ENCODE data around the gene RAMP3.
A peak's percentile ranks its signal among the peaks of the same experiment; 100 is the strongest.
"Not testable (repeated sequence)": the region's sequence is repeated elsewhere in the genome, so short reads cannot be mapped to it uniquely, and the experiment has no call there.

Gene RAMP3

DNA sequence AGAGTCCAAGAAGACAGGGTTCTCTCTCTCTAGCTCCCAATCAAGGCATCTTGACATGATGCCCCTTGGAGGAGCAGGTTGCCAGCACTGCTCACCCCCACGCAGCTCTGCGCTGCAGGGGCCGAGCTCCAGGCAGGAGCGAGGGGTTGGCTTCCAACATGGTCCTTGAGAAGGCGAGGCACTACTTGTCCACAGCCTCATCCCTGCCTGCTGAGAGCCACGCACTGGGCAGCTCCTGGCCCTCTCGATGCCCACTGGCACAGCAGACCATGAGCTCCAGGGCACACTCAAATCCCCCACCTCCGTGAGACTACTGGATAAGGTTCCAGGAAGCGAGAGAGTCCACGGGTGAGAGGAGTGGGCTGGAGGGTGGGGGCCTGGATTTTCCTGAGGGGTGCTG is 31.1 kb downstream of the RAMP3 start:
- FAIRE-seq, result no peak

GRCh38 chr7:45189151-45189970 is 31.8 kb downstream of the RAMP3 start:
- FAIRE-seq (no peak), DNase-seq (ENCODE audit: extremely low spot score, insufficient read length, low read depth) (no peak)

More for the DNA sequence above, 31.1 kb downstream of the RAMP3 start:
- DNase-seq (ENCODE audit: extremely low spot score, insufficient read length, low read depth), result no peak

DNA sequence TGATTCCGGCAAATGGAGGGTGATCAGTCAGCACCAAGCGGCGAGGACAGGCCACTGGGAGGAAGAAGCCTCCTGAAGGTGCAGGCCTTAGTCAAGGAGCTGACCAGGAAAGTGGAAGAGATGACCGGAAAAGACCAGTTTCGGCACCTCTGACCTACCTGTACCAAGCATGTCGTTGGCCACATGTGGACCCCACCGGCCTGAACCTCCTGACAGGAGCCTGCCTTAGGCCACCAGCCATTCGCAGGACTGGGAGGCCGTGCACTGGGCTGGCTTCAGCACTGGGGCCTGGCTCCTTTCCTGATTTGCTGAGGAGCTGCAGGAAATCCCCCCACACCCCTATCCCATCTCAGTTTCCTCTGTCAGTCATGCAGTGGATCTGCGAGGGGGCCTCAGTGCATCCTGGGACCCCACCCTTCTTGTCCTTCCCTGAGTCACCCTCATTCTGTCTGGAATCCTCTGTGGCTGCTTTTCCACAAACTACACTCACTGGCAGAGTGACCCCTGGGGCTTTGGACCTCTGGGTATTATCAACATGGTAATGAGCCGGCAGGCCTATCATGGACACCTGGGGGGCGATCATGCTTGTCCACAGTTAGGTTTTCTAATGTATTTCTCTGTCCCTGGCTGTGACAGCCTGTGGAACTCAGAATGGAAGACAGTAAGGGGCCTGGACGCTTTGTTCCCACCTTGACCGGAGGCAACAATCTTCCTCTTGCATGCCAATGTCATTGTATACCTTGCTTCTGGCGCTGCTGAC is 33.0 kb downstream of the RAMP3 start:
- no peak for DNase-seq (ENCODE audit: extremely low spot score, insufficient read length, low read depth)
- no peak for FAIRE-seq

- no peak for DNase-seq (ENCODE audit: extremely low spot score, insufficient read length, low read depth)
- FAIRE-seq, result no peak
Measured at GRCh38 chr7:45191396-45191795, 33.8 kb downstream of the RAMP3 start.

DNA sequence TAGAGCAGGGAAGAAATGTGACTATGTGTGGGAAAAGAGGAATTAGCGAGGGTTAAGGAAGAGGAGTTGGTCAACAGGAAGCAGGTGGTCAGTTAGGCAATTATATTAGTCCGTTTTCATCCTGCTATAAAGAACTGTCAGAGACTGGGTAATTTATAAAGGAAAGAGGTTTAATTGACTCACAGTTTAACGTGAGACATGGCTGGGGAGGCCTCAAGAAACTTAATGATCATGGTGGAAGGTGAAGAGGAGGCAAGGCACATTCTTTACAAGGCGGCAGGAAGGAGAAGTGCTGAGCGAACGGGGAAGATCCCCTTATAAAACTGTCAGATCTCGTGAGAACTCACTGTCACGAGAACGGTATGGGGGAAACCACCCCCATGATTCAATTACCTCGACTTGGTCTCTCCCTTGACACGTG is 35.0 kb downstream of the RAMP3 start:
- no peak for DNase-seq (ENCODE audit: extremely low spot score, insufficient read length, low read depth)
- no peak for FAIRE-seq

- DNase-seq (ENCODE audit: extremely low spot score, insufficient read length, low read depth) (no peak), FAIRE-seq (no peak)
Measured at GRCh38 chr7:45193828-45194227, 36.2 kb downstream of the RAMP3 start.

DNA sequence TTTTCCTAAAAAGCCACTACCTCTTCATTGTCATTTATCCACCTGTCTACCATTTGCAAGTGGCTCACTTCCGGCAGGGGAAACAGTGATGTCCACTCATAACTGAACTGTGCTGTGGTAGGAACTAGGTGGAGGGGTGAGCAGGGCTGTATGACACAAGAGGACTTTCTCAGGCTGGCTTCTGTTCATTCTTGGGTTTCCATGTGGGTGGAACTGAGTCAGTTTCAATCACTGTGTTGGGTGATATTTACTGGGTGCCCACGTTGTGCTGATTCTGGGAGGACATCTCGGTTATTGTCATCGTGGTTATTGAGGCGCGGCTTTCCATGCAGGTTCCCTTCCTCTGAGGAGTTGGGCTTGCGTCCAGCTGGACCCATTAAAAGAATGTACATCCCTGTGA is 38.8 kb downstream of the RAMP3 start:
- DNase-seq (ENCODE audit: extremely low spot score, insufficient read length, low read depth), result no peak
- FAIRE-seq, result peak; percentile 21

GRCh38 chr7:45197461-45197860 is 39.9 kb downstream of the RAMP3 start:
- no peak for DNase-seq (ENCODE audit: extremely low spot score, insufficient read length, low read depth)
- no peak for FAIRE-seq

DNA sequence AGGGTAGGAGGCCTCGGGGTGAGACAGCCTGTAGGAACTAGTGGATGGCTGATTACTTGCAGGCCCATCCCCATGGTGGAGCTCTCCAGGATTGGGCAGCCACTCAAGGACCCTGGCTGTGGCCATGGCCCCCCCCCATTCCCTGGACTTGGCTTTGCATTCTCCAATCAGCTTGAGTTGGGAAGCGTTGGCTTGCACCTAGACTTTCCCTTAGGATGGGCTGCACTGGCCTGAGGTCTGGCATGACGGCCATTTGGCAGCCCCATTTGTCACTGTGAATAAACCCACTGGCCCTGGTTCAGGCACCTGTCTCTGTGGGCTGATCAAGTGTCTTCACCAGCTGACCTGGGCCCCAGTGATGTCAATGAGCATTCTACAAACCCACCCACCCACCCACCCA is 41.4 kb downstream of the RAMP3 start:
- FAIRE-seq, result no peak
- no peak for DNase-seq (ENCODE audit: extremely low spot score, insufficient read length, low read depth)

DNA sequence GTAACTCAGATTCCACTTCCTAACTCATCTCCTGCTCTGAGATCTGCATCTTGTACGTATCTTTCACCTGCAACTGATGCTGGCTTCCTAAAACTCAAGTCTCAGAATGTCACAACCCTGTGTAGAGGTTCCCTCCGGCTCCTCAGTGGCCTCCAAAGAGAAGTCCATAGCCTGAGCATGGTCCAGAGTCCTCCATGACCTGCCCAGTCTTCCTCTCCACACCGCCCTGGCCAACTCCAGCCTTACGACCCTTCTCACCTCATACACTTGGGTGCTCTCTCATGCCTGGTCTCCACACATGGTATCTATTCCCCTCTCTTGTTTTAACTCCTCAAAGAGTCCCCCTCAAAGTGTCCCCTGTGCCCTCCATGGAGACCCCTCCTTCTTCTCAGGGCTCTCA is 41.9 kb downstream of the RAMP3 start:
- FAIRE-seq (no peak), DNase-seq (ENCODE audit: extremely low spot score, insufficient read length, low read depth) (no peak)

GRCh38 chr7:45202625-45203024 is 45.0 kb downstream of the RAMP3 start:
- DNase-seq (ENCODE audit: extremely low spot score, insufficient read length, low read depth) (no peak), FAIRE-seq (no peak)

DNA sequence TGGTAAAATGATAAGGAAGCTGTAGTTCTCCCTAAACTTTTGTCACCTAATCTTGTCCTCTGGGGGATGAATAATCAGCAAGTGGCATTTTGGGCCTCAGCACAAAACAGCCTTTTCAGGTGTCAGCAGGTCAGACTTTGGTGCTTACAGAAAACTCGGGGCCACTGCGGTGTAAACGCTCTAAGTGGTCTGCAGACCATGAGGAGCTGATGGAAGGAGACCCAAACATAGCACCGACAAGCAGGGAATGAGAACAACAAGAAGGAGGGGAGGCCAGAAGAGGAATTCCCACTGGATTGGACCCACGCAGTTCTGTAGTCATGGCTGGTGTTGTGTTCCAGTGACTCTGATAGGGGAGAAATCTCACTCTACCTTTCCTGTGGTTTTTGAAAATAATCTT is 45.4 kb downstream of the RAMP3 start:
- no peak for FAIRE-seq
- no peak for DNase-seq (ENCODE audit: extremely low spot score, insufficient read length, low read depth)

DNA sequence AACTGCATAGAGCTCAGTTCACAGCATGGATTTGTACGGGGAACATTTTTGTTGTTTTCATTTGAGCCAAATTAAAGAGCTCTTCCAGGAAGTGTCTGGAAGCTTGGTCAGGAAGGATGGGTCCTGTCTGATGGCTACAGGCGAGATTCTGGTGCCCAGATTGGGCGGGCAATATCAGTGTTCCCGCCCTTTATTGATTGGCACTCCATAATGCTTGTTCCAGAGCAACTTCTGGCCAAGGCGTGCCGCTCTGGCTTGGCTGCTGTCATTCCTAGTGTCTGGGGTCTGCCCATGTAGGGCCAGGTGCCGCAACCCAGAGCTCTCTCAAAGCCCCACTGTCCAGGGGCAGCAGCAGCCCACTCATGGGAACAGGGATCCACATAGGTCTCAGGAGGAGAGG is 45.9 kb downstream of the RAMP3 start:
- DNase-seq (ENCODE audit: extremely low spot score, insufficient read length, low read depth) (no peak), FAIRE-seq (no peak)

DNA sequence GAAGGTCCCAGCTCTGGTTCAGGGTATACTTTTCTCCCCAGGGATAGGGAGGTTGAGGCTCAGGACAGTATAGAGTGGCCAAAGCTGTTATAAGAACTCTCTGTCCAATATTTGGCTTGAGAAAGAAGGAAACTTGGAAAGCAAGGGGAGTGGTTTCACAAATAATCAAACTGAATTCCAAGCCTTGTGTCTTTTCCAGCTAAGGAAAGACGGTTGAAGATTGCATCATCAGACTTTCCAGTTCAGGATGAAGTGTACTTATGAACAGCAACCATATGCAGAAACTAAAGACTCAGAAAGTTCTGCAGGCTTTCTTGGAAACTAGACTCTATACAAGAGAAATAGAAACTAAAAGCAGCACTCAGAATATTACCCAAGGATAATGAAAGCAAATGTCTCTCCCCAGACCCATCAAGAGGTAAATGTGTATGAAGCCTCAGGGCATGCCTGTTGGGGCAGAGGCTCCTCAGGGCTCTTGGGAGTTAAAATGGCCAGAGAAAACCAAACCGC is 46.4 kb downstream of the RAMP3 start:
- FAIRE-seq, result peak; percentile 84
- DNase-seq (ENCODE audit: extremely low spot score, insufficient read length, low read depth), result peak; percentile 18

DNA sequence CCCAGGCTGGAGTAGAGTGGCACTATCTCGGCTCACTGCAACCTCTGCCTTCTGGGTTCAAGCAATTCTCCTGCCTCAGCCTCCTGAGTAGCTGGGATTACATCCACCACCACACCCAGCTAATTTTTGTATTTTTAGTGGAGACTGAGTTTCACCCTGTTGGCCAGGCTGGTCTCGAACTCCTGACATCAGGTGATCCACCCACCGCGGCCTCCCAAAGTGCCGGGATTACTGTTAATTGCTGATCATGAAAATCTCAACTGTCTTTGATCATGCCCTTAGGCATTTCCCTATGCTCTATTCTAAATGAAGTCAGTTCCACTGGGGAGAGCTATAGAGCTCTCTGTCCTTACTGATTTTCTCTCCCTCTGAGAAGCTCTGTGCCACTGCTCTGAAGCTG is 48.7 kb downstream of the RAMP3 start:
- not testable (repeated sequence) for DNase-seq (ENCODE audit: extremely low spot score, insufficient read length, low read depth); FAIRE-seq

GRCh38 chr7:45209909-45210308 is 52.3 kb downstream of the RAMP3 start:
- not testable (repeated sequence) for FAIRE-seq; DNase-seq (ENCODE audit: extremely low spot score, insufficient read length, low read depth)

DNA sequence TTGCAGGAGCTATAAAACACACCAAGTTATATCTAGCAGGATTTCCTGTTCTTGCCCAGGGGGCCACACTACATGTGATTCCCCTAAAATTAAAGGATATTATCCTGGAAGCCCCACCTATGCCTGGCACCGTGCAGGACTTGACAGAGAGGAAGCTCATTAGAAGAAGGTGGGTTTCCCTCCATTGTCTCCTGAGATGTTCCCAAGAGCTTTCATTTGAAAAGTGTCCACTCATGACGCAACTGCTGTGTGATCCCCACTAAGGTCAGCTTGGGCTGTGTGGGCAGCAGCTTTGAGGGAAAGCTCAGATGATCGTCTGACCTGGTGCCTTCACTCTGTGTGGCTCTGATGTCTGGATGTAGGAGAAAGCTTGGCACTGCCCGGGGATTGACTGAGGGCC is 53.5 kb downstream of the RAMP3 start:
- DNase-seq (ENCODE audit: extremely low spot score, insufficient read length, low read depth), result no peak
- FAIRE-seq, result no peak

DNA sequence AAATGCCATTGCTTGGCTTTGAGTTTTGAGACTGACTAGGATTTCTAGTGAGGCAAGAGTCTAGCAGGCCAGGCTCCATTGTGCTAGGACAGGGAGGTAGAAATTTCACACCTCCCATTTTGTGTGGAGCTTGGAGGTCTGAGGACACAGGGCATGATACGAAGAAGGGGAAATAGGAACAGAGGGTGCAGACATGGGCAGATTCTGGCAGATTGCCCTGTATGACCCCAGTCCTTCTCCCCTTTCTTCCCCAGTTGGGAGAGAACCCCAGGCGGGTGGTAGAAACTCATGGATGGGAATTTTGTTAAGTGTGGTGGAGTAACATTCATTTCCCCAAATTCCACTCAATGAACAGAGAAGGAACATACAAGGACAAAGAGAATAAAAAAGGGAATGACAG is 54.4 kb downstream of the RAMP3 start:
- DNase-seq (ENCODE audit: extremely low spot score, insufficient read length, low read depth) (no peak), FAIRE-seq (no peak)

GRCh38 chr7:45212606-45213005 is 55.0 kb downstream of the RAMP3 start:
- no peak for DNase-seq (ENCODE audit: extremely low spot score, insufficient read length, low read depth)
- FAIRE-seq, result no peak

DNA sequence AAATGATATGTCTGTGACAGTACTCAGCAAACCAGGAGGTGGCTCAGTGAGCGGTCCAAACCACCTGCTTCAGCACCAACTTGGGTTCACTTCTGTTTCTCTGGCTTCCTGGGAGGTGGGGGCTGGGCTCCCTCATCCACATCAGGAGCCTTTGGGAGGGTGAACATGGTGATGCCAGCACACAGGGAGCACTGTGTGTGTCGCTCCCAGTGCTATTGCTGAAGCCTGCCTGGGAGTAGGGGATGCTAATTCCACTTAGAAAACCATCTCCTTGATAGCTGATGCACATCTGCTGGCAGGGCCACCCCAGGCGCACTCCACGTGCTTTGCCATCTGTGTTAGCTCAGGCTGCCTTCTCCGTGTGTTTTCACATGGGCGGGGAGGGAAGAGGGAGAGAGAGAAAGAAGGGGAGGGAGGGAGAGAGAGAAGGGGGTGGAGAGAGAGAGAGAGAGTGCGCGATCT is 58.0 kb downstream of the RAMP3 start:
- DNase-seq (ENCODE audit: extremely low spot score, insufficient read length, low read depth) (no peak), FAIRE-seq (no peak)

DNA sequence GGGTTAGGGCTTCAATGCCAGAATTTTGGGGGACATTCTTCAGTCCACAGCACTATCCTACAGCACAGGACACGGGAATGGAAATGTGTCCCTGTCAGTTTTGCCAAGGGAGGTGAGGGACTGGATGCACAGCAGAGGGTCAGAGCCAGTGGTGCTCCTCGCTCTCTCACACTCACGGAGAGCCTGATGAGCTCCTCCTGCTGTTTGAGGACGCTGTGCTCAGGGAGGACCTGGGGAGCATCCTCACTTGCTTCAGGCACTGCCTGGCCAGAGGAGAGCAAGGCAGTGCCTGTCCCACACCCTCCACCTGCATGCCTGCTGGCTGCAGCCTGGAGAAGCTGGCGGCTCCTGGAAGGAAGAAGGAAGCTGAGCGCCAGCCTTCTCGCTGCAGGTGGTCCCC is 58.6 kb downstream of the RAMP3 start:
- FAIRE-seq (no peak), DNase-seq (ENCODE audit: extremely low spot score, insufficient read length, low read depth) (no peak)

All from GM18507 (cell line).